Mesenchymal stem cell (in vitro differentiated cells and primary cell): ENCODE results near the gene CCDC73.
"Not testable (repeated sequence)": the region's sequence is repeated elsewhere in the genome, so short reads cannot be mapped to it uniquely, and the experiment has no call there.

Experiments
- DNase-seq: peaks from one replicate; pipeline ENCODE4 v3.0.0-alpha.2; 2013
- H2AFZ ChIP-seq: one replicate; pipeline ENCODE4 v1.6.1; 2013; ENCODE audit warnings: low read depth, mild to moderate bottlenecking, control low read depth, inconsistent platforms, low read length, moderate library complexity
- H2AK5ac ChIP-seq: 2 replicates; pipeline ENCODE4 v1.6.1; 2013; ENCODE audit warnings: low read length, moderate library complexity, mild to moderate bottlenecking, inconsistent platforms; ENCODE audit not compliant: severe bottlenecking
- H2BK120ac ChIP-seq: one replicate; pipeline ENCODE4 v1.6.1; 2013; ENCODE audit warnings: low read depth, mild to moderate bottlenecking, inconsistent platforms, low read length, moderate library complexity
- H2BK12ac ChIP-seq, 2 experiments: one replicate each; pipeline ENCODE4 v1.6.1; 2013; ENCODE audit warnings: inconsistent platforms in 2 of 2, low read length in 2 of 2, mild to moderate bottlenecking in 2 of 2, moderate library complexity in 2 of 2, control low read depth in 1 of 2
- H2BK15ac ChIP-seq: one replicate; pipeline ENCODE4 v1.6.1; 2013; ENCODE audit warnings: mild to moderate bottlenecking, low read depth, inconsistent platforms; ENCODE audit not compliant: poor library complexity, severe bottlenecking
- H2BK5ac ChIP-seq: 2 replicates; pipeline ENCODE4 v1.6.1; 2013; ENCODE audit warnings: low read depth, mild to moderate bottlenecking, low read length, control low read depth, inconsistent platforms; ENCODE audit not compliant: poor library complexity, severe bottlenecking
- H3K14ac ChIP-seq, 2 experiments: one replicate each; pipeline ENCODE4 v1.6.1; 2013; ENCODE audit warnings: inconsistent platforms in 2 of 2, low read length in 2 of 2, control low read depth in 1 of 2, mild to moderate bottlenecking in 1 of 2, moderate library complexity in 1 of 2
- H3K18ac ChIP-seq, 2 experiments: one replicate each; pipeline ENCODE4 v1.6.1; 2013; ENCODE audit warnings: inconsistent platforms in 2 of 2, low read length in 2 of 2, control low read depth in 1 of 2, low read depth in 1 of 2, mild to moderate bottlenecking in 1 of 2
- H3K23ac ChIP-seq, 2 experiments: one replicate each; pipeline ENCODE4 v1.6.1; 2013; ENCODE audit warnings: inconsistent platforms in 2 of 2, low read length in 2 of 2, mild to moderate bottlenecking in 2 of 2, moderate library complexity in 2 of 2, control low read depth in 1 of 2
- H3K27ac ChIP-seq: 2 replicates; pipeline ENCODE4 v1.5.1; 2013; ENCODE audit warnings: mild to moderate bottlenecking, moderate library complexity, low read length, control low read depth, inconsistent platforms; ENCODE audit not compliant: poor library complexity, severe bottlenecking
- H3K27me3 ChIP-seq, 2 experiments: 2 replicates each; pipeline versions ENCODE4 v1.6.1 to v1.7.0; 2013; ENCODE audit warnings: low read length in 2 of 2, mild to moderate bottlenecking in 2 of 2, moderate library complexity in 2 of 2, control low read depth in 1 of 2, inconsistent platforms in 1 of 2; ENCODE audit not compliant: control insufficient read depth in 1 of 2, insufficient read depth in 1 of 2
- H3K36me3 ChIP-seq, 2 experiments: 2 replicates each; pipeline versions ENCODE4 v1.6.1 to v1.7.0; 2013; ENCODE audit warnings: low read length in 2 of 2, control low read depth in 1 of 2, inconsistent platforms in 1 of 2, low read depth in 1 of 2, mild to moderate bottlenecking in 1 of 2; ENCODE audit not compliant: insufficient read depth in 2 of 2, control insufficient read depth in 1 of 2
- H3K4ac ChIP-seq, 2 experiments: one replicate each; pipeline ENCODE4 v1.6.1; 2013; ENCODE audit warnings: inconsistent platforms in 2 of 2, low read length in 2 of 2, mild to moderate bottlenecking in 2 of 2, moderate library complexity in 2 of 2, control low read depth in 1 of 2, low read depth in 1 of 2
- H3K4me1 ChIP-seq: 2 replicates; pipeline ENCODE4 v1.6.1; 2013; ENCODE audit warnings: low read depth, low read length, control low read depth; ENCODE audit not compliant: control insufficient read depth, insufficient read depth
- H3K4me2 ChIP-seq: 2 replicates; pipeline ENCODE4 v1.6.1; 2013; ENCODE audit warnings: low read length, mild to moderate bottlenecking, inconsistent platforms; ENCODE audit not compliant: poor library complexity, severe bottlenecking
- H3K4me3 ChIP-seq, 2 experiments: 2 replicates each; pipeline versions ENCODE4 v1.5.1 to v1.7.0; 2013; ENCODE audit warnings: low read length in 2 of 2, mild to moderate bottlenecking in 2 of 2, control low read depth in 1 of 2, low read depth in 1 of 2; ENCODE audit not compliant: insufficient read depth in 1 of 2
- H3K79me1 ChIP-seq: replicated peaks from 2 replicates; pipeline ENCODE4 v1.6.1; 2013; ENCODE audit warnings: mild to moderate bottlenecking, control low read depth, low read length, inconsistent platforms; ENCODE audit not compliant: poor library complexity, severe bottlenecking
- H3K9ac ChIP-seq: 2 replicates; pipeline ENCODE4 v1.7.0; 2013; ENCODE audit warnings: mild to moderate bottlenecking, low read length, moderate library complexity
- H3K9me3 ChIP-seq: 2 replicates; pipeline ENCODE4 v1.7.0; 2013; ENCODE audit warnings: mild to moderate bottlenecking, low read length; ENCODE audit not compliant: control insufficient read depth
- H4K8ac ChIP-seq: one replicate; pipeline ENCODE4 v1.6.1; 2013; ENCODE audit warnings: inconsistent platforms, mild to moderate bottlenecking, low read length, moderate library complexity
- H4K91ac ChIP-seq: one replicate; pipeline ENCODE4 v1.6.1; 2013; ENCODE audit warnings: mild to moderate bottlenecking, low read length, inconsistent platforms
- WGBS: methylation state at CpG from one replicate; pipeline ENCODE4 v1.1.7; 2013; ENCODE audit warnings: mixed read lengths; 5-methylcytosine and 5-hydroxymethylcytosine counted together

CCDC73 gene

DNA sequence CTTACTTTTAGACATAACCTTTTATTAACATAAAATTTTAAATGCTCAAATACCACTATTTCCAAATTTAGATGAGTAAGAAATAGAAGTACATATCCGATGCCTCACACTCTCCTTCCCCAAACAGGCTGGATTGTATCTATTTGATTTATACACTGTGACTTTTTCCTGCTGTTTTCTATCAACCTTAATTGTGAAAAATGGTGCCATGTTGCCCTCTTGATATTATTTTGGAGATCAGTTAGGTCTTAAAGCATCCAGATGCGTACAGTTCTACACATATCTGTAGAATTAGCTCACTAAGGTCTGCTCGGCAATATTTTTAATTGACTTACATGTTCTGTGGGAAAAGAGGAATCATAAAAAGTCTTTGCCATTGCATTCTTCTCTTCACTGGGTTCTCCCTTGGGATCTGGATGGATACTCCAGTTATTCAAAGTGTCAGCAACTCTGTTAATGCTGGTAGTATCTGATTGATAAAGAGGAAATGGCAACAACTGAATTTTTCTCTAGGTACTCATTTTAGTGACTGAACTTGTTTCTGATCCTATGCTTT, 183.6 kb downstream of the CCDC73 start:
- no peak for DNase-seq
- WGBS, result 100% methylated on average over 1 of the region's 3 CpGs
- H3K36me3 ChIP-seq, result peaks cover 9 to 10% of the 10 kb centered on the region in 2 experiments

DNA sequence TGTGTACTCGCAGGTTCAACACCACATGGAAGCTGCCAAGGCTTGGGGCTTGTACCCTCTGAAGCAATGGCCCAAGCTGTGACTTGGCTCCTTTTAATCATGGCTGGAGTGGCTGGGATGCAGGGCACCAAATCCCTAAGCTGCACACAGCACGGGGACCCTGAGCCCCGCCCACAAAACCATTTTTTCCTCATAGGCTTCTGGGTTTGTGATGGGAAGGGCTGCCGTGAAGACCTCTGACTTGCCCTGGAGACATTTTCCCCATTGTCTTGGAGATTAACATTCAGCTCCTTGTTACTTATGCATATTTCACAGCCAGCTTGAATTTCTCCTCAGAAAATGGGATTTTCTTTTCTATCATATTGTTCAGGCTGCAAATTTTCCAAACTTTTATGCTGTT, 185.6 kb downstream of the CCDC73 start:
- not testable (repeated sequence) for H3K4me3 ChIP-seq, H2BK15ac ChIP-seq, H3K4me2 ChIP-seq, H3K27me3 ChIP-seq, H3K27ac ChIP-seq, H2BK5ac ChIP-seq, H3K9me3 ChIP-seq, H3K4ac ChIP-seq, H3K23ac ChIP-seq, H2AFZ ChIP-seq, H3K4me1 ChIP-seq, H3K14ac ChIP-seq, H2BK120ac ChIP-seq, H2BK12ac ChIP-seq, H3K9ac ChIP-seq, H4K91ac ChIP-seq, DNase-seq, H3K18ac ChIP-seq, H3K79me1 ChIP-seq, H2AK5ac ChIP-seq, H4K8ac ChIP-seq
- WGBS, result 96% methylated on average over 4 of the region's 4 CpGs
- peaks cover 12 to 28% of the 10 kb centered on the region in 2 experiments for H3K36me3 ChIP-seq

More for the DNA sequence above, 183.6 kb downstream of the CCDC73 start:
- Histone ChIP-seq H3K27me3 (no peaks in the 10 kb centered on the region), H3K14ac (no peak overlapping the region), H3K79me1 (no peaks in the 10 kb centered on the region), H2AK5ac (no peak overlapping the region), H3K4me2 (no peak overlapping the region), H3K9me3 (no peaks in the 10 kb centered on the region), H3K23ac (no peak overlapping the region), H3K9ac (no peak overlapping the region), H3K27ac (no peak overlapping the region), H3K18ac (no peak overlapping the region), H3K4me3 (no peak overlapping the region), H4K91ac (no peak overlapping the region), H2BK12ac (no peak overlapping the region), H3K4me1 (no peaks in the 10 kb centered on the region), H2BK120ac (no peak overlapping the region), H2BK15ac (no peak overlapping the region), H2BK5ac (no peak overlapping the region), H3K4ac (no peak overlapping the region), H4K8ac (no peak overlapping the region), H2AFZ (no peak overlapping the region)

DNA sequence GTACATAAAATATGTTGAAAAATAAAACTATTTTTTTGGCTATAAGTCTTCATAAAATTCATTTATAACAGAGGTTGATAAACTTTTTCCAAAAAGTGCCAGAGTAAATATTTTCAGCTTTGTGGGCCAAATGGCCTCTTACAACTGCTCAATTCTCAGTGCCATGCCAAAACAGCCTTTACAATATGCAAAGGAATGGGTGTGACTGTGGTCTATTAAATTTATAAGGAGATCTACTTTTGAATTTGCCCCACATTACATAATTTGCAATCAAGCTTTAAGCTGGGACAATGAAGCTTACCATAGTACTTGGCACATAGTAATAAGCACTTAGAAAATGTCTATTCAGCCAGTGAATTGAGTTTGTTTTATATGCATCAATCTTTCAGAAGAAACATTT, 188.2 kb downstream of the CCDC73 start:
- no peak overlapping the region for H3K4ac ChIP-seq
- H3K18ac ChIP-seq, result no peak overlapping the region
- no peak overlapping the region for H2BK12ac ChIP-seq
- H3K4me2 ChIP-seq, result no peak overlapping the region
- H3K9ac ChIP-seq, result no peak overlapping the region
- no peak overlapping the region for H4K8ac ChIP-seq
- H3K23ac ChIP-seq, result no peak overlapping the region
- no peak overlapping the region for H2AK5ac ChIP-seq
- peaks cover 3% of the 10 kb centered on the region for H3K79me1 ChIP-seq
- no peak overlapping the region for H3K27ac ChIP-seq
- no peak overlapping the region for H2AFZ ChIP-seq
- DNase-seq, result no peak
- no peaks in the 10 kb centered on the region for H3K9me3 ChIP-seq
- H3K27me3 ChIP-seq, result no peaks in the 10 kb centered on the region
- no peak overlapping the region for H2BK15ac ChIP-seq
- H3K36me3 ChIP-seq, result peaks cover 14 to 53% of the 10 kb centered on the region in 2 experiments
- no peak overlapping the region for H2BK5ac ChIP-seq
- H2BK120ac ChIP-seq, result no peak overlapping the region
- H4K91ac ChIP-seq, result no peak overlapping the region
- H3K4me1 ChIP-seq, result no peaks in the 10 kb centered on the region
- no peak overlapping the region for H3K4me3 ChIP-seq
- H3K14ac ChIP-seq, result no peak overlapping the region

DNA sequence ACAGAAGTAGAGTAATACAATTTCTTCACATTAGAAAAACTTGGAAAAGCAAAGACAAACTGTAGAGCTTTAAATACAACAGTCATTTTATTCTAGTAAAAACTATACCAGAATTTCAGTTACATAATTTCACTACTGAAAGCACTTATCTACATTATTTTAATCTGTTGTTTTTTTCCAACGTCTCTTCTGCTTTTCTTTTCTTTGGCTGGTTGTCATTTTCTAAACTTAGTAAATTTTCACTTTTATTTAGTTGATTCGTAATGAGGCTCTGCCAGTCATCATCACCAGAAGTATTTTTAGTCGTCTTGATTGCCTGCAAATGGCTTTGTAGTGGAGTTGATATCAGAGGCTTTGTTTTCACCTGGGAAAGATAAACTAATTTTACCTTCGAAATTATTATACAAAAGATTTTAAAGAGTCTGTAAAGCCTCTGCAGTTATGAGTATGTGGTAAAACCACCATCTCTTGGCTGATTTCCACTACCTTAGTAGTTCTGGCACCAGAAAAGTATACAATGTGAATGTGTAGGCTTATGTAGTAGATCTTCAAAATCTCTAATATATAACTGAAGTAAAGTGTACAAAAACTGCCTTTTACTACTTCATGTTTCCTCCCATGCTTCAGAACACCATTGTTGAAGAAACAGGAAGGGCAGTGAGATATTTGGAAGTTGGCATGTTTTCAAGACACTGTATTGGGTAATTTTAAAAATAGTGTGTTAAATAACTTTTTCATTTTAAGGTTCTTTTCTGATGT, 191.6 kb downstream of the CCDC73 start:
- Histone ChIP-seq H2AK5ac (no peak overlapping the region), H3K27ac (no peak overlapping the region), H3K23ac (no peak overlapping the region)

More for the DNA sequence above, 191.6 kb downstream of the CCDC73 start:
- no peaks in the 10 kb centered on the region for H3K4me1 ChIP-seq
- no peak overlapping the region for H4K8ac ChIP-seq
- peaks cover 5% of the 10 kb centered on the region for H3K79me1 ChIP-seq
- no peak overlapping the region for H4K91ac ChIP-seq
- no peak overlapping the region for H3K18ac ChIP-seq
- no peak overlapping the region for H3K4me2 ChIP-seq
- H3K9ac ChIP-seq, result no peak overlapping the region
- no peaks in the 10 kb centered on the region for H3K9me3 ChIP-seq
- no peaks in the 10 kb centered on the region for H3K27me3 ChIP-seq
- no peak overlapping the region for H2BK12ac ChIP-seq
- H3K36me3 ChIP-seq, result peaks cover 7 to 87% of the 10 kb centered on the region in 2 experiments
- 100% methylated on average over 2 of the region's 4 CpGs for WGBS
- no peak overlapping the region for H3K14ac ChIP-seq
- DNase-seq, result no peak
- no peak overlapping the region for H2BK5ac ChIP-seq
- H2AFZ ChIP-seq, result no peak overlapping the region
- no peak overlapping the region for H3K4me3 ChIP-seq
- no peak overlapping the region for H2BK15ac ChIP-seq
- no peak overlapping the region for H2BK120ac ChIP-seq
- H3K4ac ChIP-seq, result no peak overlapping the region
